HG03354 (cell line): ENCODE measurements around the gene USP7.
"Not testable (repeated sequence)": the region's sequence is repeated elsewhere in the genome, so short reads cannot be mapped to it uniquely, and the experiment has no call there.

ENCODE experiments used
- ATAC-seq: cut with Tn5 transposase; IDR thresholded peaks from one replicate; pipeline ENCODE4 v1.9.1; 2021; ENCODE audit warnings: mild to moderate bottlenecking; ENCODE audit not compliant: unreplicated experiment, poor library complexity, severe bottlenecking

USP7 gene

DNA sequence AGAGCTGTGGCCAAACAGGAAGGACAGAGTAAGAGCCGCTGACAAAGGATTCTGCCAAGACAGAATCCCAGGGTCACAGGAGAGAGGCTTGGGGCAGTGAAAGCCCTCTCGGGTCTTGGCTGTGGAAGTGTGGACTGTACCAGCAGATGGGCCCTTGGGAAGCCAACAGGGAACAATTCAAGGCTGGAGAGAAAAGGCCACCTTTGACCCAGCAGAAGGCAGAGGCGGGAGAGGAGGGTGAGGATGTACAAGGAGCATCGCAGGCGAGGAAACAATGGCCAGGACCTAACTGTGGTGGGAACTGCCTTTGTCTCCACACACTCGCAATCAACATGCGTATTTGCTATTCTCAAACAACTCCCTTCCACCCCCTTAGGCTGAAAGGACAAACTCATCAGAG, 110.6 kb downstream of the USP7 start:
- ATAC-seq = no peak

GRCh38 chr16:8852534-8852933, 111.2 kb downstream of the USP7 start:
- ATAC-seq = no peak

DNA sequence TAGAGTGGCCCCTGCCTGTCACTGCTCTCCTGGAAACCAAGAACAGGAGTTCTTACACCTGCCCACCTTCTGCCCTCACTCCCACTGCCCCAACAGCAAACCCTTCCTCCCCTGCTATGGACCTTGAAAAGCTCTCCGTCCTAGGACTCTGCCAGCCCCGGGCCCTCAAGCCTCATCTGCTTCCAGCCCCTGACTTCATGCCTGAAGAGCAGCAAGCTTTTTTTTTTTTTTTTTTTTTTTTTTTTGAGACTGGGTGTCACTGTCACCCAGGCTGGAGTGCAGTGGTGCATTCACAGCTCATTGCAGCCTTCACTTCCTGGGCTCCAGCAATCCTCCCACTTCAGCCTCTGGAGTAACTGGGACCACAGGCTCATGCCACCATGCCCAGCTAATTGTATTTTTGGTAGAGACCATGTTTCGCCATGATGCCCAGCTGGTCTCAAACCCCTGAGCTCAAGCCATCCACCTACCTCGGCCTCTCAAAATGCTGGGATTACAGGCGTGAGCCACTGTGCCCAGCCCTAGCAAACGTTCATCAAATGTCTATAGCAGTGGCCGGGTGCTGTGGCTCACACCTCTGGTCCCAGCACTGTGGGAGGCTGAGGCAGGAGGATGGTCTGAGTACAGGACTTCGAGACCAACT, 111.8 kb downstream of the USP7 start:
- ATAC-seq = no peak

DNA sequence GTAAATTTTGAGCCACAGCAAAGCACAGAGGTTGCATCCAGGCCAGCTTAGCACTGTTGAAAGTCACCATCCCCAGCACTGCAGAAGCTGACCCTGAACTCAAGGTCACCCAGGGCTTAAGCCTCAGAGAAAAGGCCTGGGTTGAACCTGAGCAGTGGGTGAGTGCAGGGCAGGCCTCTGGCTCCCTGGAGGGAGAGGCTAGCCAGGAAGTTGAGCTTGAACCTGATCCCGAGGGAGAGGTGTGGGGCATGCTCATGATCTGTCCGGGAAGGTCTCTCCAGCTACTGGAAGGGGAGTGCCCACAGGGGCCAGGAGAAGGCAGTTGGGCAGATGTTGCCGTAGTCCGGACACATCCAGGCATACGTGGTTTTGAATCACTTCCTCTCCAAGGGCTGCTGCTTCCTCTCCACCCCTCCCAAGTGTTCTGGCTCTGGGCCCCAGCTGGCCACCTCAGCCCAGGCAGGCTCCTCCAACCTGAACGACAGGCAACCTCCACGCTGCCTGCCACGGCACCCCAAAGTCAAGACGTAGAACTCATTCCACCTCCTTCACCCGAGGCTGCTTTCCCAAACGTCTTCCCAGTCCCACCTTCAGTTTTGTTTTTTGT, 113.3 kb downstream of the USP7 start:
- no peak for ATAC-seq

DNA sequence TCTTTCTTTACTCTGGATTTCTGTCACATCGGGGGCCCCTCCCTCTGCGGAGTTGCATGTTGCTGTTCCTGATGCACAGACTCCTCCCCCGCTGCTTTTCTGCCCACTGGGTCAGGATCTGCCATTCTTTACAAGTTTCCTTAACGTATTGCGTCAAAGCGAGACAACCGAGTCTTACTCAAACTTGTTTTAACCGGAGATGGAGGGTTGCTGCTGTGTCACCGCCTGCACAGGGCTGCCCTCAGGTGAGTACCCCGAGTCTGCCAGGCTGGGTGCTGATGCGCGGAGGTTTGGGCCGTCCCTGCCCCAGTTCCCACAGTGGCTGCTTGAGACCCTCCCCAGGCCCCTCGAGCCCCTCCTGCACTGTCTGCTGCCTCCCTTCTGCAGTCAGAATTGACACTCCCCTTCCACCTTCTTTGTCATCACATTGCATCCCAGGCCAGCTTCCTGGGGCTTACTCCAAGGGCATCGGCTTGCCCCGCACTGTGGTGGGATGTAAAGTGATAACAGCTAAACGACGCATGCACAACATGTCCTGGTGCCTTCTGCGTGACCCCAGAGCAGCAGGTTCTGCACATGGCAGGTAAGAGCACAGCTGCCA, 114.2 kb downstream of the USP7 start:
- ATAC-seq = no peak

GRCh38 chr16:8848939-8849391, 114.7 kb downstream of the USP7 start:
- no peak for ATAC-seq

DNA sequence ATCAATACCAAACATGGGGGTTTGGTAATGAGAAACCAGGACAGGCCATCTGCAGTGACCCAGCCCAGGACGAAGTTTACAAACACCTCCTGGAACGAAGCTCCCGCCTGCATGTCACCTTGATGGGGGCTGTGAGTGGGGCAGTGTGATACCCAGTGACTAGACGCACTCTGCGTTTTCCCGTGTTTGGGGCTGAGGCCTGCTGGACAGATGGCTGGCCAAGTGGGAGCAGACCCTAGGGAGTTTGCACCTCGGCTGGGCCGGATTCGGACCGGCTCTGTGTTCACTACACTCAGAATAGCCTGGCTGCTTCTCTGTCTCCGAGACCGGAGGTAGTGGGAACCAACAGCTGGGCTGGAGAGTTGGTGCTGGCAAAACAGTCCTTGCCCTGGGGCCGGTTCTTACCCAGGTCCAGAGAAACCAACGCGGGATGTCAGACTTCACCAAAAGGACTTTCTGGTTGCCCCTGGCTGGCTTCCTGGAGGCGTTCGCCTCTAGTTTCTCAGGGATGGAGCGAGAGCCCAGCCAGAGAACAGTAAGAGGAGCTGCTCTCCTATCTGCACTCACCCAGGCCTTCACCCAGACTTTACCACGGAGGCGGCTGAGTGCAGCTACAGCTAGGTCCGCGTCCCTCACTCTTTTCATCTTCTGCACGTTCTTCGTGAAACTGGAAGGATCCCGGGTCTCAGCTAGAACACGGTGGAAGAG, 115.3 kb downstream of the USP7 start:
- no peak for ATAC-seq

DNA sequence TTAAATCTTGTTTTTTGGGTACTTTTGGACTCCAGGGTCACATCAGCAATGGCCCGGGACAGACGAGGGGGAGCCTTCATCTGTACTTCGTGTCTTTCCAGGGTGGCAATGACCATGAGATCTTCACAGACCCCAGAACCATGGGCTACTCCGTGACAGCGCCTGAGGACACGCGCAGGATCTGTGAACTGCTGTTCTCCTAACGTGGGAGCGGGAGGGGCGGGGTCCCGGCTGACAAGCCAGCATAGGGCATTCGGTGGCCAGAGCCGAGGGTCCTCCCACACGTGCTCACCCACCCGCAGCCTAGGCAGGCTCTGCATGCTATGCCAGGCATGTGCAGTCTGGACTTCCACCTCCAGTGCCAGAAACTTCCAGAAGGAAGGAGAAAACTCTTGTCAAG, 116.1 kb downstream of the USP7 start:
- no peak for ATAC-seq

GRCh38 chr16:8847145-8847544, 116.6 kb downstream of the USP7 start:
- ATAC-seq = no peak

DNA sequence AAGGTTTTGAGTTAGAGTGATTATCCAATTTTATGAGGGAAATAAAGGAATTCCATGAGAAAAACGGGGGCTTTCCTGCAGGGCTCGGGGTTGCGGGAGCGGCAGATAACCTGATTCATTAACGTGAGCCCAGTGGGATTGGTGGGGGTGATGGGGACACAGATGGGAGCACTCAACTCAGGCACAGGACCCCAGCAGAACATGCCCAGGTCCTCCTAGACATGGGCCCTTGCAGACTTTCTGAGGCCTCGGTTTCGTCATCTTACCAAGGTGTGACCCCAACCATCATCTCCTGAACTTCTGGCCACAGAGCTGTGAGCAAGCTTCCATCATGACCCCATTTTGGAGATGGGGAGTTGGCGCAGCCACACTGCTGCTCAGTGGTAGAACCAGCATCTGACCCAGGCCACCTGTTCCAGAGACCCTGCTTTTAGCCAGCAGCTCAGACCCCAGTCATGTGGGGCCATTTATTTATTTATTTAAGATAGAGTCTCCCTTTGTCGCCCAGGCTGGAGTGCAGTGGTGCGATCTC, 117.2 kb downstream of the USP7 start:
- no peak for ATAC-seq

DNA sequence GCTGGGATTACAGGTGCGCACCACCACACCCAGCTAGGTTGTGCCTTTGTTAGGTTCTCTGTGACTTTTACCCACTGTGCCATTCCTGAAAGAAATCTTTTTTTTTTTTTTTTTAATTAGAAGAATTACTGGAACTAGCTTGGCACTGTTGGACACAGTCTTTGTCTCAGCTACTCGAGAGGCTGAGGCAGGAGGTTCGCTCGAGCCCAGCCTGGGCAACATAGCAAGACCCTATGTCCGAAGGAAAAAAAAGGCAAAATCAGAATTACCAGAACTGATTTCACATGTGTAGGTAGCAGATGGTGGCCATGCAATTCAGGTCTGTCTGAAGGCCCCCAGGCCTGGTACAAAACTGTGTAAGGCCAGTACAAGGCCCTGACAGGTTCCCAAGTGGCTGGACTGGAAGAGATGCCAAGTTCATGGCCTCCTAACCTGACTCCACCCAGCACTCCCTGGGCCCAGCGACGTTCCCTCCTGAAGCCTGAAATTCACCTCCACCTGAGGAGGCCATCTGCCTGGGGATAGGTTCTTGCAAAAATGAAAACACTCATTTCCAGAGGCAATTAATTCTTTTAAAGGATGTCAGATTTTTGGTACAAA, 117.9 kb downstream of the USP7 start:
- no peak for ATAC-seq

- ATAC-seq = not testable (repeated sequence)
These were observed 120.4 kb downstream of the USP7 start for GRCh38 chr16:8843296-8843695.
